Neural progenitor cell (in vitro differentiated cells): ENCODE results near the gene ZNF184. TPM values are rescaled to one million over a fixed set of nuclear protein-coding genes. Genes with fewer than 3 reads are reported as not detected.
A peak's percentile ranks its signal among the peaks of the same experiment; 100 is the strongest.

Source experiments
- DNase-seq: peaks from one replicate; pipeline ENCODE4 v3.0.0-alpha.2; 2016; ENCODE audit warnings: low spot score
- H2AFZ ChIP-seq: fragments of 200-600 bp; sonication (generic); replicated peaks from 2 replicates; pipeline ENCODE4 v1.6.1; 2016; ENCODE audit warnings: antibody characterized with exemption
- H3F3A ChIP-seq: fragments of 200-600 bp; sonication (generic); 2 replicates; pipeline ENCODE4 v1.6.1; 2016; ENCODE audit warnings: antibody characterized with exemption, low read depth
- H3K27ac ChIP-seq: fragments of 200-600 bp; sonication (generic); 2 replicates; pipeline ENCODE4 v1.5.1; 2016; ENCODE audit warnings: mild to moderate bottlenecking
- H3K27me3 ChIP-seq: fragments of 200-600 bp; sonication (generic); 2 replicates; pipeline ENCODE4 v1.6.1; 2016; ENCODE audit warnings: mild to moderate bottlenecking, moderate library complexity
- H3K36me3 ChIP-seq: fragments of 200-600 bp; sonication (generic); 2 replicates; pipeline ENCODE4 v1.5.1; 2016
- H3K4me1 ChIP-seq: fragments of 200-600 bp; sonication (generic); 2 replicates; pipeline ENCODE4 v1.6.1; 2016; ENCODE audit warnings: mixed run types
- H3K4me2 ChIP-seq: fragments of 200-600 bp; sonication (generic); 2 replicates; pipeline ENCODE4 v1.6.1; 2016
- H3K4me3 ChIP-seq: fragments of 200-600 bp; sonication (generic); 2 replicates; pipeline ENCODE4 v1.5.1; 2016
- H3K79me2 ChIP-seq: fragments of 200-600 bp; sonication (generic); 2 replicates; pipeline ENCODE4 v1.6.1; 2016; ENCODE audit warnings: low read depth
- H3K9ac ChIP-seq: fragments of 200-600 bp; sonication (generic); 2 replicates; pipeline ENCODE4 v1.6.1; 2016
- H3K9me3 ChIP-seq: fragments of 200-600 bp; sonication (generic); 2 replicates; pipeline ENCODE4 v1.5.1; 2016; ENCODE audit warnings: low read depth
- H4K20me1 ChIP-seq: fragments of 200-600 bp; sonication (generic); 2 replicates; pipeline ENCODE4 v1.6.1; 2016; ENCODE audit warnings: low read depth
- H3K27ac Mint-ChIP-seq: 3 replicates; pipeline ENCODE4 v1.8.0; 2021; ENCODE audit warnings: mixed read lengths
- H3K27me3 Mint-ChIP-seq: 2 replicates; pipeline ENCODE4 v1.8.0; 2022; ENCODE audit warnings: low read depth, mild to moderate bottlenecking, inconsistent platforms, moderate library complexity, mixed read lengths; ENCODE audit not compliant: insufficient read depth
- H3K36me3 Mint-ChIP-seq: 3 replicates; pipeline ENCODE4 v1.8.0; 2021; ENCODE audit warnings: mixed read lengths
- H3K4me1 Mint-ChIP-seq: 3 replicates; pipeline ENCODE4 v1.8.0; 2021; ENCODE audit warnings: mixed read lengths
- H3K4me3 Mint-ChIP-seq: 3 replicates; pipeline ENCODE4 v1.8.0; 2021; ENCODE audit warnings: mild to moderate bottlenecking, moderate library complexity, mixed read lengths
- H3K9me3 Mint-ChIP-seq: 3 replicates; pipeline ENCODE4 v1.8.0; 2020; ENCODE audit warnings: mixed read lengths
- EZH2 ChIP-seq: fragments of 200-600 bp; sonication (generic); IDR thresholded peaks from 2 replicates; pipeline ENCODE4 v1.6.1; 2017; ENCODE audit warnings: antibody characterized with exemption, mild to moderate bottlenecking, moderate library complexity
- EZH2phosphoT487 ChIP-seq: fragments of 200-600 bp; sonication (generic); IDR thresholded peaks from 2 replicates; pipeline ENCODE4 v1.6.1; 2017; ENCODE audit warnings: antibody characterized with exemption
- total RNA-seq: library from RNA; depleted of rRNA; stranded (reverse); fragments of >200 nt; gene quantifications from 2 replicates; pipeline ENCODE4 v1.2.3, GENCODE V29; 2015; ENCODE audit warnings: low replicate concordance
- TF ChIP-seq, protein P1 (sequence below): fragments of 200-600 bp; sonication (generic); IDR thresholded peaks from 2 replicates; pipeline ENCODE4 v1.5.1; 2017; ENCODE audit warnings: antibody characterized with exemption, mild to moderate bottlenecking

ZNF184 gene
- total RNA-seq, 1 donor from 2014 or later = 21.8 TPM

DNA sequence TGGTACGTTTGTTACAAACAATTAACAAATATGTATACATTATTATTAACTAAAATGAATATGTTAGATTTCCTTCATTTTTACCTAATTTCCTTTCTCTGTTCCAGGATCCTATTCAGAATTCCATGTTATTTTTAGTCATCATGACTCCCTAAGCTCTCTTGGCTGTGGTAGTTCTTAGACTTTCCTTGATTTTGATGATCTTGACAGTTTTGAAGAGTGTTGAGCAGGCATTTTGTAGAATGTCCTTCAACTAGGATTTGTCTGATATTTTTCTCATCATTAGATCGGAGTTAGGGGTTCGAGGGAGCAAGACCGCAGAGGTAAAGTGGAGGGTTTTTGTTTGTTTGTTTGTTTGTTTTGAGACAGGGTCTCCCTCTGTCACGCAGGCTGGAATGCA, 44.3 kb upstream of the ZNF184 start:
- no peak overlapping the region for H3K9ac ChIP-seq
- peaks cover 11% of the 10 kb centered on the region for H3K27me3 Mint-ChIP-seq
- H3K4me1 Mint-ChIP-seq = peaks cover 10% of the 10 kb centered on the region
- no peak overlapping the region for H3K27ac Mint-ChIP-seq
- no peak for DNase-seq
- no peaks in the 10 kb centered on the region for H3K9me3 ChIP-seq
- H3K9me3 Mint-ChIP-seq = no peaks in the 10 kb centered on the region
- H3K27ac ChIP-seq = no peak overlapping the region
- H3K4me3 Mint-ChIP-seq = peak overlapping the region; percentile 19
- no peak for TF ChIP-seq EZH2
- TF ChIP-seq EZH2phosphoT487 = no peak
- TF ChIP-seq, protein P1, sequence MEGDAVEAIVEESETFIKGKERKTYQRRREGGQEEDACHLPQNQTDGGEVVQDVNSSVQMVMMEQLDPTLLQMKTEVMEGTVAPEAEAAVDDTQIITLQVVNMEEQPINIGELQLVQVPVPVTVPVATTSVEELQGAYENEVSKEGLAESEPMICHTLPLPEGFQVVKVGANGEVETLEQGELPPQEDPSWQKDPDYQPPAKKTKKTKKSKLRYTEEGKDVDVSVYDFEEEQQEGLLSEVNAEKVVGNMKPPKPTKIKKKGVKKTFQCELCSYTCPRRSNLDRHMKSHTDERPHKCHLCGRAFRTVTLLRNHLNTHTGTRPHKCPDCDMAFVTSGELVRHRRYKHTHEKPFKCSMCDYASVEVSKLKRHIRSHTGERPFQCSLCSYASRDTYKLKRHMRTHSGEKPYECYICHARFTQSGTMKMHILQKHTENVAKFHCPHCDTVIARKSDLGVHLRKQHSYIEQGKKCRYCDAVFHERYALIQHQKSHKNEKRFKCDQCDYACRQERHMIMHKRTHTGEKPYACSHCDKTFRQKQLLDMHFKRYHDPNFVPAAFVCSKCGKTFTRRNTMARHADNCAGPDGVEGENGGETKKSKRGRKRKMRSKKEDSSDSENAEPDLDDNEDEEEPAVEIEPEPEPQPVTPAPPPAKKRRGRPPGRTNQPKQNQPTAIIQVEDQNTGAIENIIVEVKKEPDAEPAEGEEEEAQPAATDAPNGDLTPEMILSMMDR = no peak
- peaks cover 50% of the 10 kb centered on the region for H3K27me3 ChIP-seq
- no peaks in the 10 kb centered on the region for H3K4me1 ChIP-seq
- H3K36me3 Mint-ChIP-seq = no peaks in the 10 kb centered on the region
- no peak overlapping the region for H3K4me2 ChIP-seq
- H3K4me3 ChIP-seq = no peak overlapping the region
- H4K20me1 ChIP-seq = no peaks in the 10 kb centered on the region
- H3K36me3 ChIP-seq = no peaks in the 10 kb centered on the region
- H2AFZ ChIP-seq = no peak overlapping the region
- H3F3A ChIP-seq = peaks cover 5% of the 10 kb centered on the region
- H3K79me2 ChIP-seq = no peaks in the 10 kb centered on the region

DNA sequence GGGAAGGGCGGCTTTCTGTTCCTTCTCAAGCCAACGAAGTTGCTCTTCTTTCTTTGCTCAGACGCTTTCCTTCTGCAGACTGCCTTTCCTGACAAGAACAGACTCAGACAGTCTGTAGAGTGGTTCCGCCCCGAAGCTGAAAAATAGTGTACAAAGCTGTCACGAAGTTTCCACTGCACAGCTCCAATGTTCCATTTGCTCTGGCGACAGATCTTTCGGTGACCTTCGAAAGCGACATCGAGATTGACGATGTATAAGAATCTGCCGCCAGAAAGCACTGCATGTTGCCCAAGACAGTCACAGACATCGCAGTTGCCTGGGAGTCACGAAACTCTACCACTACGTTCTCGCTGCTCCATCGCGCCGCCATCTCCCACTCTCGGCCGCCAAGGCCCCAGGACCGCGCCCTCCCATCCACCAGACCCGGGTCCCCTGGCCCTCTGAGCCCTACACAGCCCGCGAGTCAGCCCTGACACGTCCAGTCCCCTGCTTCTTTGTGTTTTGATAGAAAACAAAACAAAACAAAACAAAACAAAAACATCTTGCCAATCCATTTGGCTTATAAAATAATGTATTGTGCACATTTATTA, 42.1 kb upstream of the ZNF184 start:
- H3K4me3 Mint-ChIP-seq = no peak overlapping the region
- no peaks in the 10 kb centered on the region for H3K36me3 Mint-ChIP-seq
- DNase-seq = no peak
- peak overlapping the region; percentile 33 for H3K4me2 ChIP-seq
- no peaks in the 10 kb centered on the region for H3K4me1 ChIP-seq
- H3K9me3 Mint-ChIP-seq = no peaks in the 10 kb centered on the region
- H3K4me1 Mint-ChIP-seq = peaks cover 14% of the 10 kb centered on the region
- H3K79me2 ChIP-seq = no peaks in the 10 kb centered on the region
- no peaks in the 10 kb centered on the region for H4K20me1 ChIP-seq
- no peak overlapping the region for H3K27ac ChIP-seq
- no peak overlapping the region for H3K9ac ChIP-seq
- H3K27ac Mint-ChIP-seq = no peak overlapping the region
- no peak for TF ChIP-seq EZH2phosphoT487
- no peaks in the 10 kb centered on the region for H3K36me3 ChIP-seq
- H3K27me3 ChIP-seq = peaks cover 50% of the 10 kb centered on the region
- peaks cover 17% of the 10 kb centered on the region for H3K27me3 Mint-ChIP-seq
- H2AFZ ChIP-seq = no peak overlapping the region
- H3F3A ChIP-seq = peaks cover 5% of the 10 kb centered on the region
- H3K9me3 ChIP-seq = no peaks in the 10 kb centered on the region
- H3K4me3 ChIP-seq = peak overlapping the region; percentile 19

DNA sequence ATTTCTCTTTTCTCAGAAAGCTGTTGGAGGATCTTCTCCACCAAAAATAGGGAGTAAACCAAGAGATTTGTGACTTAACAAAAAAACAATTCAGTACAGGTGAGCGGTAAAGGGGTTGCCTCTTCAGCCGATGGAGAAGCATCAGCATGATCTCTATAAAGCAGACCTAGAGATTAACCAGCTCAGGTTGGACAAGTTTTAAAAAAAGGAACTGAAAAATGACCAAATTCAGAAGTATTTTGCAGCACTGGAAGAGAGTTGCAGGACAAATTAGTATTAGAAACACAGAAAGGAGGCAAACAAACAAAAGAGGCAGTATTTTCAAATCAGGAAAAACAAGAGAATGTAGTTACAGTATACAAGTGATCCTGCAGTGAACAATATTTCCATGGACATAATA, 39.6 kb upstream of the ZNF184 start:
- Histone ChIP-seq H3K36me3 (no peaks in the 10 kb centered on the region), H3K4me3 (no peak overlapping the region), H3K27ac (no peak overlapping the region), H4K20me1 (no peaks in the 10 kb centered on the region), H3K79me2 (no peaks in the 10 kb centered on the region), H3K9ac (no peak overlapping the region), H2AFZ (peak overlapping the region; percentile 64), H3K4me2 (no peak overlapping the region), H3K27me3 (peaks cover 49% of the 10 kb centered on the region), H3K9me3 (no peaks in the 10 kb centered on the region), H3K4me1 (no peaks in the 10 kb centered on the region), H3F3A (no peaks in the 10 kb centered on the region)
- Mint-ChIP-seq H3K9me3 (peaks cover 2% of the 10 kb centered on the region), H3K4me3 (no peak overlapping the region), H3K27ac (no peak overlapping the region), H3K4me1 (peaks cover 4% of the 10 kb centered on the region), H3K36me3 (no peaks in the 10 kb centered on the region), H3K27me3 (peaks cover 14% of the 10 kb centered on the region)
- TF ChIP-seq EZH2 (no peak), EZH2phosphoT487 (no peak)
- TF ChIP-seq, protein P1 = no peak
- no peak for DNase-seq

DNA sequence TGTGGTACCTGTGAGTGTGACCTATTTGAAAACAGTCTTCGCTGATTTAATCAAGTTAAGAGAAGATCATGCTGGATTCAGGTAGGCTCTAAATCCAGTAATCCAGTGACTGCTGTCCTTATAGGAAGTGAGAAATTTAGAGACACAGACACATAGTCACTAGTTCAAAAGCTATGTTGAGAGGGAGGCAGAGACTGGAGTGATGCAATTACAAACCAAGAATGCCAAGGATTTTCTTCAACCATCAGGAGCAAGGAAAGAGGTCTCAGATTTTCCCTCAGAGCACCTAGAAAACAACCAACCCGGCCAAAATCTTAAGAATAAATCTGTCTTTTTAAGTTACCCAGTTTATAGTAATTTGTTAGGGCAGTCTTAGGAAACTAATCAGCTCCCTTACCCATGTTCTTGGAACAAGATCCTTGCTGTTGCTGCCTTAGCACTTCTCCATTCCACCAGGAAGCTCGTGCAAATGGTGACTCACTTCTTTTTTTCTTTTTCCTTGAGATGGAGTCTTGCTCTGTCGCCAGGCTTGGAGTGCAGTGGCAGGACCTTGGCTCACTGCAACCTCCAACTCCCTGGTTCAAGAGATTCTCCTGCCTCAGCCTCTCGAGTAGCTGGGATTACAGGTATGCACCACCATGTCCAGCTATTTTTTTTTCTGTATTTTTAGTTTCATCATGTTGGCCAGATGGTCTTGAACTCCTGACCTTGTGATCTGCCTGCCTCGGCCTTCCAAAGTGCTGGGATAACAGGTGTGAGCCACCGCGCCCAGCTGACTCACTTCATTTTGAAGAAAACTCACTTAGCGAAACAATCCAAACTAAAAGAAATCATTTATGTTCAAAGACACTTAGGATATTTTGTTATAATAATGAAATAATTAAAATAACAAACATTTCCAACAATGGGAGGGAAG, 34.4 kb upstream of the ZNF184 start:
- no peaks in the 10 kb centered on the region for H3K36me3 ChIP-seq
- Mint-ChIP-seq H3K27ac (no peak overlapping the region), H3K9me3 (peaks cover 9% of the 10 kb centered on the region), H3K4me3 (no peak overlapping the region), H3K4me1 (peaks cover 20% of the 10 kb centered on the region), H3K27me3 (peaks cover 33% of the 10 kb centered on the region), H3K36me3 (peaks cover 2% of the 10 kb centered on the region)
- no peaks in the 10 kb centered on the region for H4K20me1 ChIP-seq
- TF ChIP-seq EZH2phosphoT487 (no peak), EZH2 (no peak)
- TF ChIP-seq, protein P1 = no peak
- no peaks in the 10 kb centered on the region for H3K79me2 ChIP-seq
- H2AFZ ChIP-seq = no peak overlapping the region
- H3K4me1 ChIP-seq = no peaks in the 10 kb centered on the region
- H3K4me2 ChIP-seq = no peak overlapping the region
- no peak for DNase-seq
- no peak overlapping the region for H3K9ac ChIP-seq
- no peak overlapping the region for H3K27ac ChIP-seq
- H3K27me3 ChIP-seq = peaks cover 12% of the 10 kb centered on the region
- H3K4me3 ChIP-seq = no peak overlapping the region
- no peaks in the 10 kb centered on the region for H3K9me3 ChIP-seq
- peaks cover 28% of the 10 kb centered on the region for H3F3A ChIP-seq
